T-helper 1 cell treated with Interleukin-12 subunit alpha and Interleukin-12 subunit beta and Interleukin-4 antibody, amounts not matched to agents 30 μg/mL and 1 μg/mL, for 36 hours (primary cell): ENCODE data around the gene PCDHGC5.

Experiments
- H3K27ac Mint-ChIP-seq: one replicate; pipeline ENCODE4 v1.8.0; 2021; ENCODE audit warnings: mild to moderate bottlenecking, mixed read lengths
- H3K27me3 Mint-ChIP-seq: one replicate; pipeline ENCODE4 v1.8.0; 2021; ENCODE audit warnings: low read depth, mixed read lengths
- H3K36me3 Mint-ChIP-seq: one replicate; pipeline ENCODE4 v1.8.0; 2021; ENCODE audit warnings: low read depth, mixed read lengths
- H3K4me1 Mint-ChIP-seq: one replicate; pipeline ENCODE4 v1.8.0; 2021; ENCODE audit warnings: low read depth, mixed read lengths
- H3K4me3 Mint-ChIP-seq: one replicate; pipeline ENCODE4 v1.8.0; 2021; ENCODE audit warnings: mild to moderate bottlenecking, moderate library complexity, mixed read lengths
- H3K9me3 Mint-ChIP-seq: one replicate; pipeline ENCODE4 v1.8.0; 2021; ENCODE audit warnings: mixed read lengths

Gene PCDHGC5

GRCh38 chr5:141527426-141527825 lies 38.5 kb downstream of the PCDHGC5 start:
- peaks cover 46% of the 10 kb centered on the region for H3K36me3 Mint-ChIP-seq
- H3K27me3 Mint-ChIP-seq, result no peaks in the 10 kb centered on the region
- H3K9me3 Mint-ChIP-seq, result no peaks in the 10 kb centered on the region
- peaks cover 10% of the 10 kb centered on the region for H3K4me1 Mint-ChIP-seq
- H3K27ac Mint-ChIP-seq, result no peak overlapping the region
- H3K4me3 Mint-ChIP-seq, result no peak overlapping the region

GRCh38 chr5:141528291-141528984 lies 39.6 kb downstream of the PCDHGC5 start:
- H3K27ac Mint-ChIP-seq, result peak overlapping the region; percentile 5
- peaks cover 43% of the 10 kb centered on the region for H3K36me3 Mint-ChIP-seq
- no peaks in the 10 kb centered on the region for H3K9me3 Mint-ChIP-seq
- peaks cover 5% of the 10 kb centered on the region for H3K4me1 Mint-ChIP-seq
- H3K27me3 Mint-ChIP-seq, result no peaks in the 10 kb centered on the region
- no peak overlapping the region for H3K4me3 Mint-ChIP-seq

DNA sequence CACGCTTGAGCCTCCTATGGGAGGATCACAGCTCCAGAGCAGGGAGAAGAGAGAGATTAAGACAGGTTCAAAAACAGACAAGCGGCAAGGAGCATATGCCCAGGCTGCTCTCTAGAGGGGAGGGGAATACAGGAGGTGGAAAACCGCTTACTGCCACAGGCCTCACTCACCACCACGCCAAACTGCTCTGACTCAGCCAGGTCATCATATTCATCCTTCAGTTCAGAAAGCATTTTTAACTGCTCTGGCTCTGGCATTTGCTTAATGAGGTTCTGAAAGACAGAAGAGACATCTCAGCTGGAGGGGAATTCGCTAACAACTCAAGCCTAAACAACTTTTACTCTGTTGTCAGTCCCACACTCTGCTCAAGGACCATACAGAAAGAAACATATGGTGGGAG lies 40.1 kb downstream of the PCDHGC5 start:
- Mint-ChIP-seq H3K9me3 (no peaks in the 10 kb centered on the region), H3K27me3 (no peaks in the 10 kb centered on the region), H3K4me1 (peaks cover 5% of the 10 kb centered on the region), H3K27ac (peak overlapping the region; percentile 5), H3K4me3 (no peak overlapping the region), H3K36me3 (peaks cover 40% of the 10 kb centered on the region)

DNA sequence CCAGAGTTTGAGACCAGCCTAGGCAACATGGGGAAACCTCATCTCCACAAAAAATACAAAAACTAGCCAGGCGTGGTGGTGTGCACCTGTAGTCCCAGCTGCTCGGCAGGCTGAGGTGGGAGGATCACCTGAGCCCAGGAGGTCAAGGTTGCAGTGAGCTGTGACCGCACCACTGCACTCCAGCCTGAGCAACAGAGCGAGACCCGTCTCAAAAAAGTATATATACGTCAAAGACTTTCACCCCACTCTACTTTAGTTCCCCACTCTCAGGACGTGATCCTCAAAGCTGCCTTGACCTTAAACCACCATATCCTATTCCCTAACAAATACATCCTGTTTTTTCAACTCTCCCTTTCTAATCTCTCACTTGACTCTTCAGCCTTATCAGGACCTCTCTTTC lies 41.0 kb downstream of the PCDHGC5 start:
- Mint-ChIP-seq H3K4me3 (no peak overlapping the region), H3K9me3 (no peaks in the 10 kb centered on the region), H3K27me3 (no peaks in the 10 kb centered on the region), H3K4me1 (peaks cover 3% of the 10 kb centered on the region), H3K36me3 (peaks cover 43% of the 10 kb centered on the region), H3K27ac (no peak overlapping the region)

- H3K27ac Mint-ChIP-seq, result no peak overlapping the region
These were observed 43.8 kb downstream of the PCDHGC5 start for GRCh38 chr5:141532726-141533125.

DNA sequence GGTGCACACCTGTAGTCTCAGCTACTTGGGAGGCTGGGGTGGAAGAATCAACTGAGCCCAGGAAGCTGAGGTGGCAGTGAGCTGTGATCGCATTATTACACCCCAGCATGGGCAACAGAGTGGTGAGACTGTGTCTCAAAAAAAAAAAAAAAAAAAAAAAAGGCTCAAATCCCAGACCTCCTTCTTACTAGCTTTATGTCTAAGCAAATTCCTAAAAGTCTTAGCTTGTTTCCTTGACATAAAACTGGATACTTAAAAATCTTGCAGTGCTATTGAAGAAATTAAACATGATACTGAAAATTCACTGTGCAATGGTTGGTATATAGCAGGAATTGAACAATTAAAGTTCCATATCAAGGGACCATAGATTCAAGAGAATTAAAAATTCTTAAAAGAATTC lies 45.0 kb downstream of the PCDHGC5 start:
- H3K27me3 Mint-ChIP-seq, result no peaks in the 10 kb centered on the region
- no peaks in the 10 kb centered on the region for H3K9me3 Mint-ChIP-seq
- H3K4me3 Mint-ChIP-seq, result no peak overlapping the region
- H3K4me1 Mint-ChIP-seq, result no peaks in the 10 kb centered on the region
- H3K36me3 Mint-ChIP-seq, result peaks cover 20% of the 10 kb centered on the region
- no peak overlapping the region for H3K27ac Mint-ChIP-seq

More at GRCh38 chr5:141532726-141533125, 43.8 kb downstream of the PCDHGC5 start:
- no peaks in the 10 kb centered on the region for H3K4me1 Mint-ChIP-seq
- peaks cover 30% of the 10 kb centered on the region for H3K36me3 Mint-ChIP-seq
- H3K9me3 Mint-ChIP-seq, result no peaks in the 10 kb centered on the region
- H3K4me3 Mint-ChIP-seq, result no peak overlapping the region
- H3K27me3 Mint-ChIP-seq, result no peaks in the 10 kb centered on the region

DNA sequence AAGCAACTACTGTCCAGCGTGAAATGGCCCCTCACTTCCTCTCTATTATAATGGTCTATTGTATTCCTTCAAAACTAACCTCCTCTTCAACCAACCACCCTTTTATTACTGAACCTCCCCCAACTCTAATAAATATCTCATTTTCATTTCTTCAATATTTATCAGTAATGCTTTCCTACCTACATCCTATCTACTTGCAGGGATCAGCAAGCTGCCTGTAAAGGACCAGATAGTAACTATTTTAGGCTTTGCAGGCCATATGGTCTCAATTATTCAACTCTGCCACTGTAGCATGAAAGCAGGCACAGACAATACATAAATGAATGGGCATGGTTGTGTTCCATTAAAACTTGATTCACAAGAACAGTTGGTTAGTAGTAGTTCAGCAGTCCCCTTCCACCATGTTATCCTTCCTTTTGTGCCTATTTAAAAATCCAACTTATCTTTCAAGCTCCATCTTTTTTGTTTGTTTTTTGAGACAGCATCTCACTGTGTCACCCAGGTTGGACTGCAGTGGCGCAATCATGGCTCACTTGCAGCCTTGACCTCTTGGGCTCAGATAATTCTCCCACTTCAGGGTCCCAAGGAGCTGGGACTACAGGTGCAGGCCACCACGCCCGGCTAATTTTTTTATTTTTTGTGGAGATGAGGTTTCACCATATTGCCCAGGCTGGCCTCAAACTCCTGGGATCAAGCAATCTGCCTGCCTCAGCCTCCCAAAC lies 45.8 kb downstream of the PCDHGC5 start:
- no peaks in the 10 kb centered on the region for H3K4me1 Mint-ChIP-seq
- peaks cover 24% of the 10 kb centered on the region for H3K36me3 Mint-ChIP-seq
- no peaks in the 10 kb centered on the region for H3K9me3 Mint-ChIP-seq
- no peak overlapping the region for H3K27ac Mint-ChIP-seq
- no peak overlapping the region for H3K4me3 Mint-ChIP-seq
- H3K27me3 Mint-ChIP-seq, result no peaks in the 10 kb centered on the region
